GM18909 (cell line): ENCODE results near the gene CATSPER1.

Source experiments
- ATAC-seq: cut with Tn5 transposase; IDR thresholded peaks from one replicate; pipeline ENCODE4 v1.9.1; 2021; ENCODE audit warnings: mild to moderate bottlenecking; ENCODE audit not compliant: unreplicated experiment, poor library complexity

Gene CATSPER1

GRCh38 chr11:65976216-65977176 is 49.8 kb downstream of the CATSPER1 start:
- no peak for ATAC-seq

- ATAC-seq: no peak
Observed at GRCh38 chr11:65975771-65976170, 50.5 kb downstream of the CATSPER1 start.

GRCh38 chr11:65973439-65974110 is 52.7 kb downstream of the CATSPER1 start:
- ATAC-seq: no peak

GRCh38 chr11:65972116-65972515 is 54.2 kb downstream of the CATSPER1 start:
- ATAC-seq: no peak

- no peak for ATAC-seq
Observed at GRCh38 chr11:65968600-65969482, 57.4 kb downstream of the CATSPER1 start.

- ATAC-seq: no peak
Observed at GRCh38 chr11:65967329-65967934, 58.8 kb downstream of the CATSPER1 start.
